NT2/D1 (cell line): ENCODE data around the gene RAB41.

Experiments
- SUZ12 ChIP-seq: IDR thresholded peaks from 2 replicates; pipeline ENCODE4 v1.6.1; 2011; ENCODE audit not compliant: insufficient read length, insufficient read depth; ENCODE audit errors: extremely low read depth
- YY1 ChIP-seq: IDR thresholded peaks from 2 replicates; pipeline ENCODE4 v1.6.1; 2011; ENCODE audit not compliant: insufficient read length, insufficient read depth

- no peak for TF ChIP-seq SUZ12
- no peak for TF ChIP-seq YY1
Measured at GRCh38 chrX:70322784-70323183, 40.8 kb downstream of the RAB41 start.
